Measurements from ENCODE around the gene GALNT2. TPM values are rescaled to one million over a fixed set of nuclear protein-coding genes. Genes with fewer than 3 reads are reported as not detected.

GALNT2 gene
- total RNA-seq, 4 donors from 2014 or later, result 47.9 to 78.6 (median 60.0) TPM

DNA sequence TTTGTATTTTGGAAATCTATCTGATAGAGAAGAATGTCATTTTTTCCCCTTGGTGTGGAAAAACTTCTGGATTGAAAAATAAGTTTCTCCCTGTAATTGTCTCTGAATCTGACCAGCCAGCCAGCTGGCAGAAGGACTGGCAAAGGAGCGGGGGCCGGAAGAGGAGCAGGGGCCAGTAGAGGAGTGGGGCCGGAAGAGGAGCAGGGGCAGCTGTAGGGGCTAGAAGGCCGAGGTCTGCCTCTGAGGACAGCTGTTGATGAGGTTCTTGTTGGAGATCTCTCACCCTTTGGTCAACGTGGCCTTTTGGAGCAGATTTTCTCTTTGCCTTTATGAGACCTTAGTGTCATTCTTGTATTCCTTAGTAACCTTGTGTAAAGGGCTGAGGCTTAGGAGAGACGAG is 121.8 kb downstream of the GALNT2 start:
- Histone ChIP-seq H3K27ac (peak overlapping the region in 2 of 4 donors; percentile 18 to 76), H3K36me3 (peaks cover 0 to 17% (median 0%) of the 10 kb centered on the region in 3 donors), H3K4me3 (no peak overlapping the region), H3K9me3 (no peaks in the 10 kb centered on the region), H3K4me1 (peaks cover 0 to 44% (median 28%) of the 10 kb centered on the region in 4 donors), H3K27me3 (no peaks in the 10 kb centered on the region)
- TF ChIP-seq EP300 (IDR thresholded peaks at IDR 0.05) (no peak), POLR2A (IDR thresholded peaks at IDR 0.05) (no peak)
- TF ChIP-seq, protein P1, sequence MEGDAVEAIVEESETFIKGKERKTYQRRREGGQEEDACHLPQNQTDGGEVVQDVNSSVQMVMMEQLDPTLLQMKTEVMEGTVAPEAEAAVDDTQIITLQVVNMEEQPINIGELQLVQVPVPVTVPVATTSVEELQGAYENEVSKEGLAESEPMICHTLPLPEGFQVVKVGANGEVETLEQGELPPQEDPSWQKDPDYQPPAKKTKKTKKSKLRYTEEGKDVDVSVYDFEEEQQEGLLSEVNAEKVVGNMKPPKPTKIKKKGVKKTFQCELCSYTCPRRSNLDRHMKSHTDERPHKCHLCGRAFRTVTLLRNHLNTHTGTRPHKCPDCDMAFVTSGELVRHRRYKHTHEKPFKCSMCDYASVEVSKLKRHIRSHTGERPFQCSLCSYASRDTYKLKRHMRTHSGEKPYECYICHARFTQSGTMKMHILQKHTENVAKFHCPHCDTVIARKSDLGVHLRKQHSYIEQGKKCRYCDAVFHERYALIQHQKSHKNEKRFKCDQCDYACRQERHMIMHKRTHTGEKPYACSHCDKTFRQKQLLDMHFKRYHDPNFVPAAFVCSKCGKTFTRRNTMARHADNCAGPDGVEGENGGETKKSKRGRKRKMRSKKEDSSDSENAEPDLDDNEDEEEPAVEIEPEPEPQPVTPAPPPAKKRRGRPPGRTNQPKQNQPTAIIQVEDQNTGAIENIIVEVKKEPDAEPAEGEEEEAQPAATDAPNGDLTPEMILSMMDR (IDR thresholded peaks at IDR 0.05), result no peak
- no peak for DNase-seq (ENCODE audit: low spot score in 2 of 2)
- whole genome bisulfite sequencing, 2 donors, result 72 to 82% methylated on average over 6 of the region's 6 CpGs

DNA sequence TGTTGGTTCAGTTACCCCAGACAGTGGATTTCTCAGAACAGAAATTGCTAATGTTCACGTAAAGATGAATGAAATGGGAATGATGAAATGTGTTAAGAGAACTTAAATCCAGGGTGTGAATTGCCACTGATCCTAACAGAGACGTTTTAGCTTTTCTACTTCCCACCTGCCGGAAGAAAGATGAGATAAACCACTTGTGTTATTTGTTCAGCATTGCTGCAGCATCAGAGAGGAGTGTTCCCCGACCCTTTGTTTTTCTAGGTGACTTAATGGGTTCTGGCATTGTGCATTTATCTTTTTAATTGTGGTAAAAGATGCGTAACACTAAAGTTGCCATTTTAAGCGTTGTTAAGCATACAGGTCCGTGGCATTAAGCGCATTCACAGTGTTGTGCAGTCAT is 122.3 kb downstream of the GALNT2 start:
- Histone ChIP-seq H3K4me3 (no peak overlapping the region), H3K36me3 (peaks cover 0 to 12% (median 0%) of the 10 kb centered on the region in 3 donors), H3K27ac (peak overlapping the region in 2 of 4 donors; percentile 76 to 79), H3K9me3 (no peaks in the 10 kb centered on the region), H3K27me3 (no peaks in the 10 kb centered on the region), H3K4me1 (peaks cover 0 to 45% (median 28%) of the 10 kb centered on the region in 4 donors)
- no peak for TF ChIP-seq EP300 (IDR thresholded peaks at IDR 0.05)
- no peak for TF ChIP-seq POLR2A (IDR thresholded peaks at IDR 0.05)
- TF ChIP-seq, protein P1 (IDR thresholded peaks at IDR 0.05), result no peak
- DNase-seq (ENCODE audit: low spot score in 2 of 2), result no peak
- WGBS, 2 donors, result 86 to 87% methylated on average over 8 of the region's 8 CpGs

DNA sequence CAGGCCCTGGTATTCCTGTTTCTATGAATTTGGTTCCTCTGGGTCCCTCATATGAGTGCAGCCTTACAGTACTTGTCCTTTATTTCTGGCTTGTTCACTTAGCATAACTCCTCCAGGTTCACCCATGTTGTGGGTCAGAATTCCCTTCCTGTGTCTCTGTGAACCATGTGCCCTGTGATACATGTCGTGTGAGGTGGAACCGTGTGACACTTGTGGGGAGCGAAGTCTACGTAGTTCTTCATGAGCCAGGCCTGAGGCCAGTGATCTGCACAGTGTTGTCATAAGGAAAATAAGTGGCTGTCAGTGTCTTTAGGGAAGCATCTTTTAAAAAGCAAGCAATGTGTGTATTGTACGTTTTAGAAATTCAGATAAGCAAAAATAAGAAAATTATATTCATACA is 122.8 kb downstream of the GALNT2 start:
- Histone ChIP-seq H3K4me3 (no peak overlapping the region), H3K4me1 (peaks cover 0 to 49% (median 28%) of the 10 kb centered on the region in 4 donors), H3K27ac (peak overlapping the region in 2 of 4 donors; percentile 76 to 79), H3K27me3 (no peaks in the 10 kb centered on the region), H3K9me3 (no peaks in the 10 kb centered on the region), H3K36me3 (peaks cover 0 to 7% (median 0%) of the 10 kb centered on the region in 3 donors)
- WGBS, 2 donors, result 90 to 92% methylated on average over 5 of the region's 5 CpGs
- no peak for DNase-seq (ENCODE audit: low spot score in 2 of 2)
- TF ChIP-seq EP300 (IDR thresholded peaks at IDR 0.05), result no peak
- TF ChIP-seq, protein P1 (IDR thresholded peaks at IDR 0.05), result no peak
- no peak for TF ChIP-seq POLR2A (IDR thresholded peaks at IDR 0.05)

DNA sequence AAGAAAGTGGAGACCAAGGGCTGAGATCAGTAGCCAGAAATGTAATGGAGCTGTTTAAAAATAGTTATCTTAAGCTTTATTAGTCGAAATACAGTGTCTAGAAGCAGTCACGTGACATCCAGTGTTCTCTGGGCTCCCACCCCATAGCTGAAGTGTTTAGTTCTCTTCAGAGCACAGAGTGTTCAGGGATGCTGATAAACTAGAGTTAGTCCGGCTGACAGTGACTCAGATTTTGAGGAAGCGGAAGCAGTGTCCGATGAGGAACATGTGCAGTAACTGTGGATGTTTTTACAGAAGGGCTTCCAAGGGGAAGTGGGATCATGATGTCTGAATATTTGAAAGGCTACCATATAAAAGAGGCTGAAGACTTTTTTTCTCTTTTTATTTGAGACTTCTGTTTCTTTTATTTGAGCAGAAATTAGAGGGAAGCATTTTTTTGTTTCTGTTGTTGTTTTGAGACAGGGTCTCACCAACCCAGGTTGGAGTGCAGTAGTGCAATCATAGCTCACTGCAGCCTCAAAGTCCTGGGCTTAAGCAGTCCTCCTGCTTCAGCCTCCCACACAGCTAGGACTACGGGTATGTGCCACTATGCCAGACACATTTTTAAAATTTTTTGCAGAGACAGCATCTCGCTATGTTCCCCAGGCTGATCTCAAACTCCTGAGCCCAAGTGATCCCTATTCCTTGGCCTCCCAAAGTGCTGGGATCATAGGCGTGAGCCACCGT is 124.2 kb downstream of the GALNT2 start:
- peaks cover 0 to 39% (median 19%) of the 10 kb centered on the region in 4 donors for H3K4me1 ChIP-seq
- DNase-seq (ENCODE audit: low spot score in 2 of 2), result peak in 1 of 2 donors; percentile 71

More for the DNA sequence above, 124.2 kb downstream of the GALNT2 start:
- H3K4me3 ChIP-seq, result no peak overlapping the region
- TF ChIP-seq, protein P1 (IDR thresholded peaks at IDR 0.05), result no peak
- TF ChIP-seq EP300 (IDR thresholded peaks at IDR 0.05), result peak; percentile 76 to 90
- TF ChIP-seq POLR2A (IDR thresholded peaks at IDR 0.05), result no peak
- peak overlapping the region in 3 of 4 donors; percentile 46 to 83 (median 76) for H3K27ac ChIP-seq
- no peaks in the 10 kb centered on the region for H3K27me3 ChIP-seq
- peaks cover 0 to 12% (median 0%) of the 10 kb centered on the region in 3 donors for H3K36me3 ChIP-seq
- H3K9me3 ChIP-seq, result no peaks in the 10 kb centered on the region
- WGBS, 2 donors, result 56 to 59% methylated on average over 9 of the region's 9 CpGs

Measured in tibial nerve (tissue), 4 donors.